HCT116 (cell line): ENCODE data around the gene CLN6.

Experiments used
- ATF3 ChIP-seq: IDR thresholded peaks from 2 replicates; pipeline ENCODE4 v1.6.1; 2012
- CEBPB ChIP-seq: IDR thresholded peaks from 2 replicates; pipeline ENCODE4 v1.6.1; 2012; ENCODE audit warnings: low read depth
- CTCF ChIP-seq, 3 experiments: fragments of 200-600 bp in 1 of 3; sonication (generic) in 1 of 3; IDR thresholded peaks in 2 of 3; conservative IDR thresholded peaks in 1 of 3; 2 replicates each; pipeline ENCODE4 v1.5.1; 2012 to 2017; ENCODE audit warnings: low read depth in 2 of 3, low read length in 2 of 3, antibody characterized with exemption in 1 of 3, borderline replicate concordance in 1 of 3, control low read depth in 1 of 3, mild to moderate bottlenecking in 1 of 3, mixed read lengths in 1 of 3, mixed run types in 1 of 3, moderate library complexity in 1 of 3; ENCODE audit not compliant: insufficient read depth in 1 of 3
- EGR1 ChIP-seq: IDR thresholded peaks from 2 replicates; pipeline ENCODE4 v1.6.1; 2012; ENCODE audit warnings: low read depth
- EZH2 ChIP-seq: fragments of 200-600 bp; sonication (generic); IDR thresholded peaks from 2 replicates; pipeline ENCODE4 v1.6.1; 2017; ENCODE audit warnings: antibody characterized with exemption, mixed run types
- EZH2phosphoT487 ChIP-seq: fragments of 200-600 bp; IDR thresholded peaks from 2 replicates; pipeline ENCODE4 v1.6.1; 2018; ENCODE audit warnings: antibody characterized with exemption, borderline replicate concordance
- FOSL1 ChIP-seq: IDR thresholded peaks from 2 replicates; pipeline ENCODE4 v1.6.1; 2012; ENCODE audit warnings: low read depth
- MAX ChIP-seq: IDR thresholded peaks from 2 replicates; pipeline ENCODE4 v1.6.1; 2012
- POLR2A ChIP-seq: IDR thresholded peaks from 2 replicates; pipeline ENCODE4 v1.7.0; 2011; ENCODE audit warnings: borderline replicate concordance; ENCODE audit not compliant: insufficient read depth, insufficient read length; ENCODE audit errors: extremely low read depth
- POLR2AphosphoS5 ChIP-seq: IDR thresholded peaks from 2 replicates; pipeline ENCODE4 v1.6.1; 2011; ENCODE audit warnings: mild to moderate bottlenecking, low read depth, low read length, moderate library complexity
- REST ChIP-seq: IDR thresholded peaks from 2 replicates; pipeline ENCODE4 v1.6.1; 2012; ENCODE audit warnings: low read depth
- SIN3A ChIP-seq: IDR thresholded peaks from 2 replicates; pipeline ENCODE4 v1.6.1; 2012; ENCODE audit warnings: low read depth
- YY1 ChIP-seq: IDR thresholded peaks from 2 replicates; pipeline ENCODE4 v1.6.1; 2011; ENCODE audit warnings: low read length, low read depth, moderate library complexity, mild to moderate bottlenecking; ENCODE audit not compliant: insufficient replicate concordance; ENCODE audit errors: extremely low read depth
- ZFX ChIP-seq: fragments of 450-650 bp; IDR thresholded peaks from 2 replicates; pipeline ENCODE4 v1.6.1; 2017

GRCh38 chr15:68207176-68207935 lies 22.2 kb downstream of the CLN6 start:
- TF ChIP-seq POLR2A, result no peak
- TF ChIP-seq POLR2AphosphoS5, result no peak
- no peak for TF ChIP-seq YY1
- TF ChIP-seq FOSL1, result no peak
- TF ChIP-seq REST, result no peak
- no peak for TF ChIP-seq MAX
- no peak for TF ChIP-seq ZFX
- no peak for TF ChIP-seq ATF3
- TF ChIP-seq CTCF (IDR thresholded peaks at IDR 0.05 in 2 of 3, conservative IDR thresholded peaks at IDR 0.05 in 1 of 3; ENCODE audit: borderline replicate concordance in 1 of 3, insufficient read depth in 1 of 3, low read depth in 2 of 3, low read length in 2 of 3), result no peak
- TF ChIP-seq EZH2, result no peak
- no peak for TF ChIP-seq EZH2phosphoT487
- no peak for TF ChIP-seq SIN3A
- TF ChIP-seq CEBPB, result no peak
- TF ChIP-seq EGR1, result no peak
